ENCODE measurements around the gene EPB41L2. TPM values are rescaled to one million over a fixed set of nuclear protein-coding genes. Genes with fewer than 3 reads are reported as not detected.

EPB41L2 gene
- total RNA-seq, 1 experiment from 2014 or later = 199 TPM

GRCh38 chr6:130822736-130823135 lies 240.3 kb downstream of the EPB41L2 start:
- Histone ChIP-seq H3K4me3 (ENCODE audit: low read depth in 2 of 2, low read length in 2 of 2) (no peak overlapping the region), H3K9me3 (ENCODE audit: control insufficient read depth, insufficient read depth, low read depth, low read length) (no peaks in the 10 kb centered on the region), H3K4me1 (ENCODE audit: control insufficient read depth, insufficient read depth, low read length) (no peaks in the 10 kb centered on the region), H3K27ac (ENCODE audit: low read length) (no peak overlapping the region), H3K36me3 (ENCODE audit: control insufficient read depth, insufficient read depth, low read length) (no peaks in the 10 kb centered on the region), H3K27me3 (ENCODE audit: control insufficient read depth, insufficient read depth, low read length) (no peaks in the 10 kb centered on the region)
- BruUV-seq (replicated peaks) = no TSS peak
- ChIA-PET CTCF (no interaction called here), POLR2A (no interaction called here)
- TF ChIP-seq TCF7L2 (IDR thresholded peaks at IDR 0.05; ENCODE audit: low read depth, low read length) = no peak
- TF ChIP-seq POLR2AphosphoS5 (IDR thresholded peaks at IDR 0.05; ENCODE audit: low read depth, low read length) = no peak
- no peak for TF ChIP-seq REST (IDR thresholded peaks at IDR 0.05; ENCODE audit: insufficient read depth in 1 of 2, low read depth in 2 of 2, low read length in 1 of 2)
- no peak for TF ChIP-seq SIN3A (IDR thresholded peaks at IDR 0.05; ENCODE audit: borderline replicate concordance, insufficient read depth, low read depth, low read length)
- no peak for TF ChIP-seq CTCF (IDR thresholded peaks at IDR 0.05)
- in situ Hi-C loops (cut with HindIII; ENCODE audit: low pct_unique_long_range_greater_than_20kb, low sequenced_read_pairs) (no loop called here), intact Hi-C loops (cut with micrococcal nuclease; ENCODE audit: unreplicated experiment) (no loop called here)
- no peak for DNase-seq (ENCODE audit: low read depth, low spot score)
- no peak for ATAC-seq

GRCh38 chr6:130815200-130816071 lies 247.6 kb downstream of the EPB41L2 start:
- no TSS peak for BruUV-seq (replicated peaks)
- DNase-seq (ENCODE audit: low read depth, low spot score) (no peak), ATAC-seq (no peak)
- Histone ChIP-seq H3K27me3 (ENCODE audit: control insufficient read depth, insufficient read depth, low read length) (no peaks in the 10 kb centered on the region), H3K4me3 (ENCODE audit: low read depth in 2 of 2, low read length in 2 of 2) (no peak overlapping the region), H3K27ac (ENCODE audit: low read length) (no peak overlapping the region), H3K9me3 (ENCODE audit: control insufficient read depth, insufficient read depth, low read depth, low read length) (no peaks in the 10 kb centered on the region), H3K36me3 (ENCODE audit: control insufficient read depth, insufficient read depth, low read length) (no peaks in the 10 kb centered on the region), H3K4me1 (ENCODE audit: control insufficient read depth, insufficient read depth, low read length) (no peaks in the 10 kb centered on the region)
- ChIA-PET POLR2A (no interaction called here), CTCF (no interaction called here)
- intact Hi-C loops (cut with micrococcal nuclease; ENCODE audit: unreplicated experiment) (no loop called here), in situ Hi-C loops (cut with HindIII; ENCODE audit: low pct_unique_long_range_greater_than_20kb, low sequenced_read_pairs) (no loop called here)
- TF ChIP-seq TCF7L2 (IDR thresholded peaks at IDR 0.05; ENCODE audit: low read depth, low read length) (no peak), REST (IDR thresholded peaks at IDR 0.05; ENCODE audit: insufficient read depth in 1 of 2, low read depth in 2 of 2, low read length in 1 of 2) (no peak), CTCF (IDR thresholded peaks at IDR 0.05) (no peak), POLR2AphosphoS5 (IDR thresholded peaks at IDR 0.05; ENCODE audit: low read depth, low read length) (no peak), SIN3A (IDR thresholded peaks at IDR 0.05; ENCODE audit: borderline replicate concordance, insufficient read depth, low read depth, low read length) (no peak)
